D341Med (cell line): Measurements from ENCODE around the gene SCAMP2.

Experiments
- DNase-seq: peaks from one replicate; pipeline ENCODE4 v3.0.0; 2012; ENCODE audit warnings: low spot score

The SCAMP2 gene

DNA sequence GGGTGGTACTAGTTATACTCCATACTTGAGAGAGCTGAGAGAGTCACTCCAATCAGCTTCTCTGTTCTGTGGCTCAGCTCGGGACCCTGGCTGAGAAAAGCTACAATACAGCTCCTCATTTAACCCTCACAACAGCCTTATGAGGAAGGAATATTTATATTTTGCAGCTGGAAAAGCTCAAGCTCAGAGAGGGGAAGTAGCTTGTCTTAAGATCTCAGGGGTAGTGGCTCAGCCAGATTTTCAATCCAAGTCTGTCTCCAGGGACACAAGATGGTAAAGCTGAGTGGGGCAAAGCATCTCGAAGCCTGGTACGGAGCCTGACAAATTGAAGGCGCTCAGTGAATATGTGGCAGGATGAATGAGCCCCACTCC, 14.8 kb downstream of the SCAMP2 start:
- DNase-seq, result no peak

DNA sequence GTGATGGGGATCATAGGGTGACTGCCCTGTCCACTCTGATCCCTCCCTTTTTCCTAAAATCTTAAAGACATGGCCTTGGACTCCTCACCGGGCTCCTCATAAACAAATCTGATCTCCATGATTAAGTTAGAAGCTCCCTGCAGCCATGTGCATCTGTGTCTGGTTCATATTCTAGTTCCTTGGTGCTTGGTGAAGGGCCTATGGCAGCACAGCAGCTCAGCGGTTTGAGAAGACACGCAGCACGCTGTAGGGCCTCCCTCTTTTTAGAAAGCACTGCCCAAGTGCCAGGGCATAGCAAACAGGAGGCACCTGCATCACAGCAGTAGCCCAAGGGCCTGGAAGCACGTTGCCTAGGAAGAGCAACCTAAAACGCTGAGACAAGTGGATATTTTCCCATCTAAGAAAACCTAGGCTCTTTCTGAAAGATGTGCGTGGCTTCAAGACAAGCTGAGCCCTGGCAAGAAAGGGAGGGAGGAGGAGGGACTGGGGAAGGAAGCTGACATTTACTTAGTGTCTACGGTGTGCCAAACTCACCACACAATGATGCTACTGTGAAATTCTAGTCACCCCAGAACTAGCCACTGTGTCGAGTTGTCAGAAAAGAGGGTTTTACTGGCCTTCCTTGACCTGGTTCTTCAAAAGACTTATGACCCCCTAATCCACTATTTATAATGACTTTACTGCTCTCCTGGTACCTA, 15.3 kb downstream of the SCAMP2 start:
- DNase-seq, result no peak

DNA sequence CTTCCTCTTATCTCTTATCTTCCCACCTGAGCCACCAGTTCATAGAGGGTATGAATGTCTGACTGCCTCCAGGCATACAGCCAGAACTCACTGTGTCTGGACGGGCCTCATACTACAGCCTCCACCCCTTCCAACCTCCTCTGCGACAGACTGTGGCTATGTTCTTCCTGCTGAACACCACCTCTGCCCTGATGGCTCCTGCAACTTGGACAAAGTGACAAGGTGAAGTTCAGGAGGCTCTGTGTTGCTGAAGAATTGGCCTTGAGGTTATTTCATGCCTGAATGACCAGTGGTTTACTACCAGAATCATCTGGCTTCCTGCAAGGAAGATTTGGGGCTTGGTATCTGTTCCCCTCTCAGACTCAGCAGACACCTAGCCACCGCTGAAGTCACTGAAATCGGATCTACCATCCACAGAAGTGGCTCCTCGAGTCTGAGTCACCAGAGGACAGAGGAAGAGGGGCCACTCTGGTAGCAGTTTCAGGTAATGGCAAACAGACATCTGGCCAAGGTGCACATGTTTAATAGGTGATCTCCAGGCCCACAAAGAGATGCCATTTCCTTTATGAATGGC, 16.0 kb downstream of the SCAMP2 start:
- no peak for DNase-seq

DNA sequence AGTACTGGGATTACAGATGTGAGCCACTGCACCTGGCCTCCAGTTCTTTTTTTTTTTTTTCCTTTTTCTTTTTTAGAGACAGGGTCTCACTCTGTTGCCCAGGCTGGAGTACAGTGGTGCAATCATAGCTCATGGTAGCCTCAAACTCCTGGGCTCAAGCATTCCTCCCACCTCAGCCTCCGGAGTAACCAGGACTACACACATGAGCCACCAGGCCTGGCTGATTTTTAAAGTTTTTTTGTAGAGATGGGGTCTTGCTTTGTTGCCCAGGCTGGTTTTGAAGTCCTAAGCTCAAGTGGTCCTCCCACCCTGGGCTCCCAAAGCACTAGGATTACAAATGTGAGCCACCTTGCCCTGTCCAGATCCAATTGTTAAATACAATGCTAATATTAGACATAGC, 16.6 kb downstream of the SCAMP2 start:
- no peak for DNase-seq

DNA sequence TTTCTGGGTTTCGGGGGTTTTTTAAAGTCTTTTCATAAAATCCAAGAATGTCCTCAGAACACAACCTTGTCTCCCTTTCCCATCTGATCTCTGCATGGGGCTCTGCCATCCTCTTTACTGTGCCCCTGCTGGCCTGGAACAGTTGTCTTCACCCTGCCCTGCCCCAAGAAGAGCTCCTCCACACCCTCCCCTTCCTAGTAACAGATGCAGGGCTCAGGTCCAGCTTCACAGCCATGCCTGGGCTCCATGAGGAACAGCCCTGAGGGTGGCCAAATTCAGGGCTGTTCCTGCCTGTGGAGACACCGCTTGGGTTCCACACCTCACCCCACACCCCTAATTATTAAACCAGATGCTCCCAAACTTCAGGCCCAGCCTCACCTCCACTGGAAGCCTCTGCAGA, 17.3 kb downstream of the SCAMP2 start:
- no peak for DNase-seq

DNA sequence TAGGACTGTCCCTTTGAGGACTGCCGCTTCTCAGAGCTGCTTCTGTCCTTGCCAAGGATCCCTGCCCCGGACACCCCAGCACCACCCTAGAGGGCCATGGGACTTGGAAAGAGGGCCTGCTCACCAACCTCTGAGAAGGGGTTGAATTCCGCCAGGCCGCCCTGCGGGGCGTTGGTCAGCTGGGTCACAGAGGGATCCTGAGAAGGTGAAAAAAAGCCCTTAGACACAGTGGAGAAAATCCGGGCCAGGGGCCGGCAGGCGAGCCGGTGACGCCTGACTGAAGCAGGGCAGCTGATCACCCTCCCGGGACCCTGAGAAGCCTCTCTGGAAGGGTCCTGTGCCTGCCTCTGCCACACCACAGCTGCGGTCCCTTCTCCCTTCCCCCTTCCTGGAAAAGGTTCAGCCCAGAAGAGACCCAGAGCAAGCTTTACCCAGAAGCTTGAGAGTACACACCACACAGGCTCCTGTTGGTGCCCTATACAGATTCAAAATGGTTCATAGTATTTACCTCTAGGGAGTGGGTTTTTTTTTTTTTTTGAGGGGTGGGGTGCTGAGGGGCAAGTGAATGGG, 18.6 kb downstream of the SCAMP2 start:
- no peak for DNase-seq

DNA sequence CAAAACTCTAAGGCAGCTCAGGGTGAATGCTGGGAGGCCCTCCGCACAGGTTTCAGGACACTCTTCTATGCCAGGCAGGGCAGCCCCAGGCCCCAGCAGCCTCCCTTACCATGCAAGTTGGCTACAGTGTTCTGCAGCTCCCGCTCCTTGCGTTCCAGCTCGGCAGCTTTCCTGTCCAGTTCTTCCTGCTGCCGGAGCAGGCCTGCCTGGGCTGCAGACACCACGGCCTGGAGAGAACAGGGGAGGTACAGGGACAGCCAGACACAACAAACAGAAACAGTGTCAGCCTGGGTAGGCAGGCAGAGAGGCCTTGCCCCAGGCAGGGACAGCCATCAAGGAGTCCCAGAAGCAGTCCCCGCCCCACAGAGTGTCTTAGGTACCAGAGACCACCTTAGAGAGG, 21.2 kb downstream of the SCAMP2 start:
- DNase-seq, result no peak

DNA sequence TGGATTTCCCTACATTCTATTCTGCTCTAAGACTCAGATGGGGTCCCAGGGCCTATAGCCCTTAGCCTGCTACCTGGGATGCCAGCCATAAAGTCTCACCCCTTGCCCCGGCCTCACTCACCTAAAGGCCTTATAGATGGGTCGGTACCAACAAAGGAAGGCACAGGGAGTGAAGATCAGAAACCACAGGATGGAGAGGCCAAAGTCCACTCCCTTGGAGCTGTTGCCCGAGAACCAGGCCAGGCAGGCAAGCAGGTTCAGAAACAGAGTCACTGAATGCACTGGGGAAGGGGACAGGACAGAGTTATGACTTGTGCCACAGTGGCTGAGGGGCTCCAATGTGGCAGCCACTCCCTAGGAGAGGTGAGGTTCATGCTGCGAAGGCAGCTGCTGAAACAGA, 22.8 kb downstream of the SCAMP2 start:
- DNase-seq, result no peak

DNA sequence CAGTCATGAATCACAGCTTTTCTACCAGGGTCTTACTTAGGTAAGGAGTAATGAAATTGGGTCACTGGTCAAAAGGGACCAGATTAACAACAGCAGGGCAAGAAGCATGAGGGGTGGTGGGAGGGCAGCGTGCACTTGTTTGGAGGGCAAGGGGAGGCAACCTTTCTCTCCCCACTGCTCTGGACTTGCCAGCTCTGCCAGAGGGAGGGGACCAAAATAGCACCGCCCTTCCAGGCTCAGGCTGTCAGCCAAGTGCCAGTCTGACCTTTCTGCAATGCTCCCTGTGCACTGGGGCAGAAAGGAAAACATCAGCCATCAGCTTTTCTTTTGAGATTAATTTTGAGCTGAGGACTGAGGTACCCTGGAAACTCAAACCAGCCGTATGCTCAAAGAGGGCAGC, 25.7 kb downstream of the SCAMP2 start:
- no peak for DNase-seq

DNA sequence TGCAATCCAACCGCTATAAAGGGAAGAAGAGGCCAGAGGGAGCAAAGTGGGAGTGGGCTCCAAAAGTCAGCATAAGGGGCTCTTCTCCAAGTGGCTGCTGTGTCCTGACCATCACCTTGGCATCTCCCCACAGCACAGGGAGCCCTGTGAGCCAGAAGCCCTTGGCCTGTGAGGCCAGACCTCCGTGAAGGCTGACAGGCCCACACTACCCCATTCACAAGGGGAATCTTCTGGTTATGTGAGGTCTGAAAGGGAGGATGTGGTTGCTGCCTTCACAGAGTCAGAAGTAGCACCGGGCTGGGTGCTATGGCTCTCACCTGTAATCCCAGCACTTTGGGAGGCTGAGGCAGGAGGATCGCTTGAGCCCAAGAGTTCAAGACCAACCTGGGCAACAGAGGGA, 27.6 kb downstream of the SCAMP2 start:
- no peak for DNase-seq

DNA sequence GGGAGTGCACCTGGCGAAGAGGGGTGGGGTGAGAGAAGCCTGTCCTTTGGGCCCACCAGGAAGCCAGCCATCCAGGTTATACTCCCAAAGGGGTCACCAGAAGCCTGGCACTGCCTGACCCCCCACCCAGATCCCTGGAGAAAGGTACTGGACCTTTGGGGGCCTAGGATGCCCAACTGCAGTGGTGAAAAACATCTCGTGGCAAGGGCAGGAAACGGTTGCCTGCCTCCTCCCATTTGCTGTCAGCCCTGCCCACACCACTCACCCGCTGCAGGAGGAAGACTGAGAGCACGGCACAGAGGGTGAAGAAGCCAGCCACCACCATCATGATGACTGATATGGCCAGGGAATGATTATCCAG, 28.0 kb downstream of the SCAMP2 start:
- DNase-seq, result no peak

DNA sequence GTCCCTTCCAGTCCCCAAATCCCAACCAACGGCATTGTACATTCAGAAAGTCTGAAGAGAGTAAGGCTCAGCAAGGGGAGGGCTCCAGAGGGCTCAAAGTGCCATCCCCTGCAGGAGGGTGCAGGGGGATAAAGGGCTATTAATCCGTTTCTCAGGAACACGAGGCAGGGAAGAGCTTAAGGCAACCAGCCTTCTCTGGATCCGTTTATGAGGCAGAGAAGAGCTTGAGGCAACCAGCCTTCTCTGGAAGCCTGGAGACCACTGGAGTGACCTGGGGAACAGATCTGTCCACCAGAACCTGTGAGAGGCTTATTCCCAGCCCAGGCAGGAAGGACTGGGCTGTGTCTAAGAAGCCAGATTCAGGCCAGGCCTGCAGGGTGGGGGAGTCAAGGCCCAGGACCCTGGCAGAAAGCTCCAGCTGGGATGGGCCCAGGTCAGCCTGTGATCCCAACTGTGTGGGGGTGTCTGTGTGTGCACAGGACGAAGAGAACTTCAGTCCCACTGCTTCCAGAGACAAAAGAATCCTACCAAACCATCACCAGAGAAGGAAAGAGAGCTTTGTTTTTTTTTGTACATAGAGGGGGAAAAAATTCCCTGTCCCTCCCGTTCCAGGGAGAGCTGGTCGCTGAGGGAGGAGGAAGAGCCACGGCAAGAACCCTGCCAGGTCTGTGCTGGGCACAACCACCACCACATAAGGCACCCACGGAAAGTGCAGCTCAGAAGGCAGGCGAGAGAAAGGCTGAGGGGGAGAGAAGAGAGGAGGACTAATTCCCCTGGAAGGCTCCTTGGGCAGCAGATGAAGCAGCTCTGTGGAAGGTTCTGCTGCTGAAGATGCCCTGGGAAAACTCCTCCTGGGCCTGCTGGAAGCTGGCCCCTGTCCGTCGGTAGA, 28.6 kb downstream of the SCAMP2 start:
- DNase-seq, result peak; percentile 84

DNA sequence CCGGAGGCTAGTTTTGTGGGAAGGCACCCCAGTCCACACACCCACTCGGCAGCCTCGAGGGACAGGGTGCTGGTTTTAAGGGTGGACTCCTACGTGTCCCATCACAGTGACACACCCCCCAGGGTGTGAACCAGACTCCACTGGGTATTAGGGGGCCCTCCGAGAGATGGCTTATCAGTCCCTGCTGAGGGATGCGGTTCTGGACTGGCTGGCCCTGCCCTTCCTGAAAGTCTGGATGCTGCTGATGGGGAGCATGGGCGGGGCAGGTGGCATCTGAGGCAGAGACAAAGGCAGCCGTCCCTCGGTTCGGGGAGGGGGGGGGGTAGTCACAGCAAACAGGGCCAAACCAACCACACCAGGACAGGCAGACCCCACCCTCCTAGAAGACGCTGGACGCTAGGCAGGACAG, 29.3 kb downstream of the SCAMP2 start:
- DNase-seq, result peak; percentile 68

DNA sequence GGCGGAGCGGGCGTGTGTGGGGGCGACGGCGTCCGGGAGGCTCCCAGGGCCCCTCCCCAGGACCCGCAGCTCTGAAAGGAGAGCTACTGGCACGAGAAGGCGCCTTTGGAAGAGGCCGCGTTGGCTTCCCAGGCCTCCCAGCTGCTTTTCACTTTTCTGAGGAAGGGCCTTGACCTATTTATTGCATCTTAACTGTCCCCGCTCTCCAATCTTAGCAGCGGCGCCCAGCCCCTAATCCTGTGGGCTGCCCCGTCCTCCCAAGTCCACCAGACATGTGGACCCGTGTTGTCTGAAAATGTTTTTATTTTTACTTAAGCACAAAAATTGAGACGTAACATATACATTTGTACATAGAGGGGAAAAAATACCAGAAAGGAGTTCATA, 29.7 kb downstream of the SCAMP2 start:
- DNase-seq, result no peak

DNA sequence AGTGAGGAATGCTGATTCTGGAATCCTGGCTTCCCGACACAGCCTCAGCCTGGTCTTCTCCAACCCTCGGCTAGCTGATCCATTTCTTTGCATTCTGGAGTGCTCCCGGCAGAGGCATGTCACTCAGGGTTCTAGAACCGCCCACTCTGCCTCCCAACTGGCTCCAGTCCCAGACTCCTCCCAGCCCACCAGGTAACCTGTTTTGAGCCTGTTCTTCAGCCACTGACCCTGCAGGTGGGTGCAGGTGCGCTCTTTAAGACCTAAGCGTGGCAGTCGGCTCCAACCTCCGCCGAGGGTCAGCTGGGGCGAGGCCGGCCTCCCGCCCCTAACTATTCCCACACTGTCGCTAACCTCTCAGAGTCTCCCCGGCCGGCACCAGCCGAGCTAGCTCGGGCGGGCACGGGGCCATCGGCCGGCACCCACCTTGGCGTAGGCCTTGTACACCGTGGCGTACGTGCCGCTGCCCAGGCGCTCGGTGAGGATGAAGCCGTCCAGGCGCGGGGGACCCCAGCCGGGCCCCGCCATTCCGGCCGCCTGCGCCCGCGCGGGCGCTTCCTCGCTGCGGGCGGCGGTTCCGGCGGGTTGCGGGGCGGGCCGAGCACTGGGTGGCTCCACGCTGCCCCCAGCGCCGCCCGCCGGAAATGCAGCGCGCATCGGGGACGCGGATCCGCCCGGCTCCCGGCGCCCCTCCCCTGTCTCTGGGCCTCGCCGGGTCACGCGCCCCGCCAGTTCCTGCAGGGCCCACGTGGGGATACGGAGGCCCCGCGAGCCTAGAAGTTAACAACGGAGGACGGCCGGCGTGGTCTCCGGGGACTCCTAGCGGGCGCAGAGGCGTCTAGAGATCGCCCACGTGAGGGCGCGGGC, 30.4 kb downstream of the SCAMP2 start, which contains the start of gene ULK3:
Gene ULK3 (minus strand): TSS at position 576 of the 864 bp plus-strand sequence. CDS start 51 bp downstream, at position 525.
- DNase-seq, result peak; percentile 98

DNA sequence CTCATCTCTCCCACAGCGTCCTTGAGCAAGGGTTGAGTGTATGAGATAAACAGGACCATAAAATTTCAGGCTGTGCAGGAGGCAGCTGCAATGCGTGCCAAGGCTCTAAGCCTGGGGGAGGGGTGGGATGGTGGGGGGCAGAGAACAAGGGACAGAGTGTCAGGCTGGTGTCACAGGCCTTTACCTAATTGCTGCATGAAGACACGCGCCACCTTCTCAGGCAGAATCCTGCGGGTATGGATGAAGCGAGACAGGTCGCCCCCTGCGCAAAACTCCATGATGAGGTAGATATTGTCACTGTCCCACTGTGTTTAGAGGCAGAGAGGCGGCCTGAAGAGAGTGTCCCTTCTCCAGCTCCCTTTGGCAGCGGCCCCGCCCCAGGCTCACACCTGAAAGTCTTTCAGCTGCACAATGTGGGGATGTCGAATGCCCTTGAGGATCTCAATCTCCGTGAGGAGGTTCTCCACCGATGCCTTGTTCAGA, 31.2 kb downstream of the SCAMP2 start:
- DNase-seq, result no peak

DNA sequence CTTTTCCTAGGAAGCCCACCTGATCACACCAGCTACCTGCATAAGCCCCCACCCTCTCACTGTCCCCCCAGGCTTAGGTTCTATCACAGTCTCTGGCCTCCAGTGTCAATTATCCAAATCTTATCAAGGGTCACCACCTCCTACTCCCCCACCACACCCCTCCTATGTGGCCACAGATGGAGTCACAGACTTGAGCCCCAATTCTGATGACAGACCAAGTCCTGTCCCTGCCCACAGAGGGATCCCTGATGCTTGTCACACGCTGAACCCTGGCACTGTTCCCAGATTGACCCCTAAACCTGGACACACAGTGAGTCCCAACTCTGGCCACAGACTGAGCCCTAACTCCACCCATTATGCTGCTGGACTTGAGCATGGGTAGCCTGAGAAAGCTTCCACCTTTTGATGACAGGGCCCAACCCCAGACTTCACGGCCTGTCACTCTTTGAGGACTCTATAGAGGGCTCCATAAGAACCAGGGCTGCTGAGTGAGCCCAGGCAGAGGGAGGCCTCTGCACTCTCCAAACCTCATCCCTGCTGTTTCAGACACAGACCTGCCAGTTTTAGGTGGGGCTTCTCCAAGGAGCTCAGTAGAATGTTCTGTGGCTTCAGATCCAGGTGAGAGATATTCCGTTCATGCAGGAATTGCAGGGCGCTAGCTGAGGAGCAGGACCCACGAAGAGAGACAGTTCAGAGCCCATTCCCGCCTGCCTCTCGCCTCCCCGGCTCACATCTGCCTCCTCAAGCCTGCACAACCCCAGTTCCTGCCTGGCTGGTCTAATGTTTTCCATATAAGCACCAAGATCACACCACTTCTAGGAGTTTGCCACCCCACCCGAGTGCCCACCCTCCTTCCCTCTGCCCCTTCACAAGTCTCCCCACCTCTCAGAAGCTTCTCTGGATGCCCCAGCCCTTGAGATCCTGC, 32.1 kb downstream of the SCAMP2 start:
- no peak for DNase-seq

DNA sequence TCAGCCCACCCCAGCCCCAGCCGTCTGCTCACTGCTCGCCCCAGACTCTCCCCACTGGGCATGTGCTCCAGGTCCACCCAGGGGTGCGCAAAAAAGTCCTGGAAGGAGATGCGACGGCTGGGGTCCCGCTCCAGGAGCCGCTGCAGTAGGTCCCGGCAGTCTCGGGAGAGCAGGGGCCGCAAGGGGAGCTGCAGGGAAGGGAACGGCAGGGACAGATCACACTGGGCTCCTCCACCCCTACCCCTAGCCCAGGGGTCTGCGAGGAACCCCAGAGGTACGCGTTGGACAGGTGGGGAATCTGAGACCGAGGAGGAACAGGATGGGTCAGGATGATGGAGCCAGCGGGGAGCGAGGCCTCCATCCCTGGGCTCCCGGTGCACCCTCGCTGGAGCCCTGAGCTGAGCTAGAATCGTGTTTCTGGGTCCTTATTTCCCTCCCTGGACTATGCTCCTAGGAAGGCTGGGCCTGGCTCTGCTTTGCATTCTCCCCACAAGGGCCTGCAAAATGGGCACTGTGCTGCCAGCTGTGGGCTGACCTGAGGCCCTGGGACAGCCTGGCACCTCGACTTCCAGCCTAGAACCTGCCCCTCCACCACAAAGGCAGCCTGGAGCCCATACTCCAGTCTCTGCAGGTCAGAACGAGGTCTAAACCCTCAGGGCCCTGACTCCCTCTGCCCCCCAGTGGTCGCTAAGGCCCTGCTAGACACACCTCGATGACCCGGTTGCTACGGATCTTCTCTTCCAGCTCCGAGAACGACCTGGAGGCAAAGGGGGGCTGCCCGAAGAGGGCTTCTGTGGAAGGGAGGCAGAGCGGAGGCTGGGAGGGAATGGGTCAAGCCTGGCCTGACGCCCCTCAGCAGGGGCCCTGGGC, 33.4 kb downstream of the SCAMP2 start:
- no peak for DNase-seq

DNA sequence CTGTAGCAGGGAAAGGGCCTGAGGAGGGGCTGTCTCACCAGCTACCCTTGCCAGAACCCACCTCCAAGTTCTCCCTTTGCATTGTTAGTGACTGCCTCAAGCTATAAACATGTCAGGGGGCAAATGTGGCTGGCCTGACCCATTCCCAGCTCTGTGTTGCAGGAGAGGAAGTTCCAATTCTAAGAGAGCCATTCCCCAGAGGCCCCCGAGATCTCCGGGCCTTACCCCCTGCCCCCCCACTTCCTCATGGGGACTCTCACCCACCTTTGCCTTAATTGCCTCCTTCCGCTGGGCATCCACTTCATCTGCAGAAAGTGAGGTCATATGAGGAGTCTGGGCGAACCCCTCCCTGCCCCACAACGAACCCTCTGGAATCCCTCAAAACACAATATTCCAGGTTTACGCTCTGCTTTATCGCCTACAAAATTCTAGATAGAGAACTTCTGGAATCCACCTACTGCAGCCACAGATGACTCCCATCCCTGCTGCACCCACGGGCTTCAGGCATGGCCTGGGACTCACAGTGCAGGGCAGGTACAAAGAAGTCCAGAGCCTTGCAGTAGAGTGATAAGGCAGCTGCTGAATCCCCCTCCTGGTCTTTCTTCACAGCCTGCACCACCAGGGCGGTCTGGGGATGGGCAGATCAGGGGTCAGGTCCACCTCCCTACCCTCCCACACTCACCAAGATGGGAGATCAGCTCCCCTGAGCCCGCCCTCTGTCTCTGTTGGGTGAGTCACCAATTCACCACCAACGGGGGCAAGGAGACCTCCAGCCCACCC, 34.2 kb downstream of the SCAMP2 start:
- DNase-seq, result no peak
